ENCODE measurements around the gene PLA2G2A.

DNA sequence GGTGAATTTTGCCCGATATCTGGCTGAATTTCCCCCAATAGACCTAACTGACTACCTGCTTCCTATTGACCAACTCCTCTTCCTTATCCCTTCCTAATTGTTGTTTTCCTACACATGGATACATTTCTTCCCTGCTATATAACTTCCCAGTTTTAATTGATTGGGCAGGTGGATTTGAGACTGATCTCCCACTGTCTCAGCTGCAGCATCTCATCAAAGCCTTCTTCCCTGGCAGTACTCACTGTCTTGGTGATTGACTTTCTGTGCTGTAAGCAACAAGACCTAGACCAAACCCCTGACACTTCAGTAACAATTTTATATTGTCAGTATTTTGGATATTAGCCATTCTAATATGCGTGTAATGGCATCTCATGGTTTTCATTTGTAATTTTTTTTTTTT is 11.3 kb upstream of the PLA2G2A start:
- TF ChIP-seq TCF7L2 (IDR thresholded peaks at IDR 0.05; ENCODE audit: low read depth, low read length), result no peak
- no peak for TF ChIP-seq CTCF (IDR thresholded peaks at IDR 0.05)
- TF ChIP-seq, protein P1, sequence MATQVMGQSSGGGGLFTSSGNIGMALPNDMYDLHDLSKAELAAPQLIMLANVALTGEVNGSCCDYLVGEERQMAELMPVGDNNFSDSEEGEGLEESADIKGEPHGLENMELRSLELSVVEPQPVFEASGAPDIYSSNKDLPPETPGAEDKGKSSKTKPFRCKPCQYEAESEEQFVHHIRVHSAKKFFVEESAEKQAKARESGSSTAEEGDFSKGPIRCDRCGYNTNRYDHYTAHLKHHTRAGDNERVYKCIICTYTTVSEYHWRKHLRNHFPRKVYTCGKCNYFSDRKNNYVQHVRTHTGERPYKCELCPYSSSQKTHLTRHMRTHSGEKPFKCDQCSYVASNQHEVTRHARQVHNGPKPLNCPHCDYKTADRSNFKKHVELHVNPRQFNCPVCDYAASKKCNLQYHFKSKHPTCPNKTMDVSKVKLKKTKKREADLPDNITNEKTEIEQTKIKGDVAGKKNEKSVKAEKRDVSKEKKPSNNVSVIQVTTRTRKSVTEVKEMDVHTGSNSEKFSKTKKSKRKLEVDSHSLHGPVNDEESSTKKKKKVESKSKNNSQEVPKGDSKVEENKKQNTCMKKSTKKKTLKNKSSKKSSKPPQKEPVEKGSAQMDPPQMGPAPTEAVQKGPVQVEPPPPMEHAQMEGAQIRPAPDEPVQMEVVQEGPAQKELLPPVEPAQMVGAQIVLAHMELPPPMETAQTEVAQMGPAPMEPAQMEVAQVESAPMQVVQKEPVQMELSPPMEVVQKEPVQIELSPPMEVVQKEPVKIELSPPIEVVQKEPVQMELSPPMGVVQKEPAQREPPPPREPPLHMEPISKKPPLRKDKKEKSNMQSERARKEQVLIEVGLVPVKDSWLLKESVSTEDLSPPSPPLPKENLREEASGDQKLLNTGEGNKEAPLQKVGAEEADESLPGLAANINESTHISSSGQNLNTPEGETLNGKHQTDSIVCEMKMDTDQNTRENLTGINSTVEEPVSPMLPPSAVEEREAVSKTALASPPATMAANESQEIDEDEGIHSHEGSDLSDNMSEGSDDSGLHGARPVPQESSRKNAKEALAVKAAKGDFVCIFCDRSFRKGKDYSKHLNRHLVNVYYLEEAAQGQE (IDR thresholded peaks at IDR 0.05; ENCODE audit: insufficient read depth in 1 of 2, low read depth in 2 of 2, low read length in 1 of 2), result no peak

Data from Panc1 (cell line).